NCI-H345 treated with DMSO at 0.1 percent for 48 hours (cell line): Measurements from ENCODE around the gene RPGRIP1.
A peak's percentile ranks its signal among the peaks of the same experiment; 100 is the strongest.
"Not testable (repeated sequence)": the region's sequence is repeated elsewhere in the genome, so short reads cannot be mapped to it uniquely, and the experiment has no call there.

Experiments used
- DNase-seq: peaks from one replicate; lab custom pipeline; 2025; ENCODE audit not compliant: unreplicated experiment; lab: John Stamatoyannopoulos, UW

RPGRIP1 gene

GRCh38 chr14:21258005-21258888 lies 21.6 kb upstream of the RPGRIP1 start:
- no peak for DNase-seq

GRCh38 chr14:21258889-21259787 lies 20.7 kb upstream of the RPGRIP1 start:
- DNase-seq: no peak

- no peak for DNase-seq
Observed at GRCh38 chr14:21261824-21262223, 18.1 kb upstream of the RPGRIP1 start.

GRCh38 chr14:21262410-21262809 lies 17.5 kb upstream of the RPGRIP1 start:
- no peak for DNase-seq

- DNase-seq: no peak
Observed at GRCh38 chr14:21263284-21264024, 16.4 kb upstream of the RPGRIP1 start.

GRCh38 chr14:21264025-21264801 lies 15.7 kb upstream of the RPGRIP1 start:
- DNase-seq: no peak

- no peak for DNase-seq
Observed at GRCh38 chr14:21267431-21267845, 12.4 kb upstream of the RPGRIP1 start.

- DNase-seq: no peak
Observed at GRCh38 chr14:21267886-21268616, 11.8 kb upstream of the RPGRIP1 start.

- no peak for DNase-seq
Observed at GRCh38 chr14:21268617-21269251, 11.1 kb upstream of the RPGRIP1 start.

GRCh38 chr14:21269252-21270046 lies 10.4 kb upstream of the RPGRIP1 start, which contains the start of gene HNRNPC:
TSS of gene HNRNPC (minus strand) at chr14:21269442. CDS start at chr14:21234193, 35,249 bp downstream.
- peak; percentile 99 for DNase-seq

- not testable (repeated sequence) for DNase-seq
Observed at GRCh38 chr14:21272661-21273060, 7.2 kb upstream of the RPGRIP1 start.

- no peak for DNase-seq
Observed at GRCh38 chr14:21275261-21275858, 4.5 kb upstream of the RPGRIP1 start.

GRCh38 chr14:21278632-21279031 lies 1.3 kb upstream of the RPGRIP1 start:
- DNase-seq: no peak

- DNase-seq: not testable (repeated sequence)
Observed at GRCh38 chr14:21281917-21282316, 2.0 kb downstream of the RPGRIP1 start.

GRCh38 chr14:21286516-21286915 lies 6.6 kb downstream of the RPGRIP1 start:
- not testable (repeated sequence) for DNase-seq

GRCh38 chr14:21287168-21287567 lies 7.3 kb downstream of the RPGRIP1 start:
- no peak for DNase-seq

- not testable (repeated sequence) for DNase-seq
Observed at GRCh38 chr14:21294026-21294425, 14.1 kb downstream of the RPGRIP1 start.

- no peak for DNase-seq
Observed at GRCh38 chr14:21298358-21298757, 18.5 kb downstream of the RPGRIP1 start.
